HG02840 (cell line): ENCODE data around the gene PLCB1.

Experiments used
- ATAC-seq: cut with Tn5 transposase; IDR thresholded peaks from one replicate; pipeline ENCODE4 v1.9.1; 2021; ENCODE audit warnings: mild to moderate bottlenecking, moderate library complexity, moderate number of reproducible peaks; ENCODE audit not compliant: unreplicated experiment, low FRiP score

Gene PLCB1

DNA sequence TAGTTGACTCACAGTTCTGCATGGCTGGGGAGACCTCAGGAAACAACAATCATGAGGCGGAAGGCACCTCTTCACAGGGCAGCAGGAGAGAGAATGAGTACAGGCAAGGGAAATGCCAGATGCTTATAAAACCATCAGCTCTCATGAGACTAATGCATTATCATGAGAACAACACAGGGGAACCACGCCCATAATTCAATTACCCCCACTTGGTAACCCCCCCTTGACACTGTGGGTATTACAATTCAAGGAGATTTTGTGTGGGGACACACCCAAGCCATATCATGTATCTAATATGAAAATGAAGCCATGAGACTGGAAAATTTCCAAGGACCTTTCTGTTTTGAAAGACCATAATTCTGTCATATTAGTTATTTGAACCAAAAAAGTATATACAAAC is 594.4 kb downstream of the PLCB1 start:
- ATAC-seq = no peak

DNA sequence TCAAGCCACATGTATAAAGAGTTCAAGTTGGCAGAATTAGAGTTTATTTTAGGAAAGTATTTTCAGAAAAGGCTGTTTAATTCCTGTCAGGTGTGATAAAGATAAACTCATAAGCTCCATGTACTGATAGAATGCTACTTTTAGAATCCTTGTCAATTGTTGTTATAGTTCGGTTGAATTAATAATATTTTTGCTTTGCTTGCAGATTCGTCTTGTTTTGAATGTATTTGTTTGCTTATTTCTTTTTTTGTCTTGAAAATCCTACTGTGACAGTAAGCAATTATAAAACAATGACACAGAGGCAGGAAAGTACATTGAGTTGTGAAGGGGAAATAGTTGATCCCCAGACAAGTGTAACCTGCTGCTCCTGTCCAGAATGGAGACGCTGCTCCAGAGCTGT is 602.9 kb downstream of the PLCB1 start:
- no peak for ATAC-seq

DNA sequence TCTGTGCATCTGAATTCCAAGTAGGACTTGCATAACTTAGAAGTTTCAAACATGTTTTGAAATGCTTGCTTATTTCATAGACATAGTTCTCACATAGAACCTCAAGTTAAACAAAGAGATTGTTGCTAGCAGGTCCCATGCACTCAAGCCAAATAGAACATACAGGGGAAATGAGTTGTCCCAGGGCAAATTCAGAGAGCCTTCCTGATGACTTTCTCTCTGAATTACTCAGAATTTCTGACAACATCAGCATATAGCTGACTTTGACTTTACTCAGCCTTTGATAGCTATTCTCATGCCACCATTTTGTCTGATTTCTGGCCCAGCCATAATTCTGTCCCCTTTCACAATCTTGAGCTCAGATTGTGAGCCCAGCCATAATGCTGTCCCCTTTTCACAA is 603.6 kb downstream of the PLCB1 start:
- no peak for ATAC-seq

DNA sequence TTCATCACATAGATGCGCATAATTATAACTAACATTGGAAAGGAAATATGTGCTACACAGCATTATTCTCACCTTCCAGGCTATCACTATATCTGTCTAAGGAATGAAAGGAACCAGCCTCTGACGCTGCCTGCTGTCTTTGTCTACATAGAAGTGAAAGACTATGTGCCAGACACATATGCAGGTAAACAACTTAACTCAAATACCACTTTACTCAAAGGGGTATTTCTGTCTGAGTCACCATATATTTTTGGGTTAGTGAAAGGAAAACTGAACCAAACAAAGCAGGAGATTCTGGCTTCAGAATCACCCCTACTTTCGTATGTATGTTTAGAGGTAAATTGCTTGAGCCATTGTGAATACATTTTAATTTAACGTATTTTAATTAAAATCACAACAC is 608.2 kb downstream of the PLCB1 start:
- no peak for ATAC-seq

DNA sequence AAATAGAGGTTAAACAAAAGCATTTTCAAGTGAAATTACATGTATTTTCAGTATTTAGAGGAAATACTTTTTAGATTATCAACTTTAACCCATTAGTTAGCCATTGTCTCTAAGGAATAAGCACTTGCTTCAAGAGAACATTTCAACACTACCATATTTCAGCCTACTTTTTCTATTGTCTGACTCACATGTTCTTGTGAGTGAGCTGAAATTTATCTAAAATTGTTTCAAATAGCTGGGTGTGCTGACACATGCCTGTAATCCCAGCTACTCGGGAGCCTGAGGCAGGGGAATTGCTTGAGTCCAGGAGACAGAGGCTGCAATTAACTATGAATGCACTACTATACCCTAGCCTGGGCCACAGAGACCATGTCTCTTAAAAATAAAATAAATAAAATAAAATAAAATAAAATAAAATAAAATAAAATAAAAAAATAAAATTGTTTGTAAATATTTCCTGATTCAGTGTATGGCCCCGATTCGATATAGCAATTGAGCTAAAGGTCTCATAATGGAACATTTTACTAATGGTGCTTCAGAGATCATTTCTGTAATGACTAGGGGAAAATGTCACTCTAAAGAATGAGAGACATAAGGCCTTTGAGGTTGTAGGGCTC is 612.3 kb downstream of the PLCB1 start:
- ATAC-seq = no peak

DNA sequence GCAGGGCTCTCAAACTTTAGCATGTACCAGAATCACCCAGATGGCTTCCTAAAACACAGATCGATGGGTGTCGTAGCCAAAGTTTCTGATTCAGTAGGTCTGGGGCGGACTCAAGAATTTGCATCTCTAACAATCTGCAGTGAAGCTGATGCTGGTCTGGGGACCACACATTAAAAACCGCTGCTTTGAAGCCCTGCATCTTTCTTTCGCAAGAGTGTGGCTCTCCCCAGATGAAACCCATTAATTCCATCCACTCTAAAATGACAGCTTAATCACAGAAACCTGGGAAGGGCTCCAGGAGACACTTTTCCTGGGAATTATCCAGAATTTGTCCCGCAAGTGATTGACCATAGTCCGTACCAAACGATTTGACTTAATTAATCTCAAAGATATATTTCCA is 617.0 kb downstream of the PLCB1 start:
- ATAC-seq = no peak

DNA sequence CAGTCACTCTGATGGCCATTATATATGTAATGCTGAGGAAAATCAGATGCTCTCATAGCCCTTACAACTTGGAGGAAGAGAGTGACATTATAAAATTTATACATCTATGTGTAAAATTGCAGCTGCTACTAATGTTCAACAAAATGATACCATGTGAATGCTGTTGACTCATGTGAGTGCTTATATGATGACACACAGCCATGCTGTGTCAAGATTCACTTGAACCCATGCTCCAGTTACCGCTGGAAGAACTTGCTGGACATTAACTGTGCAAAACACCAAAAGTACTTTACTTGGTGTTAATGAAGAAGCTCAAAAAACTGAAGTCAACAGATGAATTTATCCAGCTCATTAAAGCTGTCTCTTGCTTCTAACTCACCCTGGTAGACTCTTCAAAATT is 617.9 kb downstream of the PLCB1 start:
- ATAC-seq = no peak

DNA sequence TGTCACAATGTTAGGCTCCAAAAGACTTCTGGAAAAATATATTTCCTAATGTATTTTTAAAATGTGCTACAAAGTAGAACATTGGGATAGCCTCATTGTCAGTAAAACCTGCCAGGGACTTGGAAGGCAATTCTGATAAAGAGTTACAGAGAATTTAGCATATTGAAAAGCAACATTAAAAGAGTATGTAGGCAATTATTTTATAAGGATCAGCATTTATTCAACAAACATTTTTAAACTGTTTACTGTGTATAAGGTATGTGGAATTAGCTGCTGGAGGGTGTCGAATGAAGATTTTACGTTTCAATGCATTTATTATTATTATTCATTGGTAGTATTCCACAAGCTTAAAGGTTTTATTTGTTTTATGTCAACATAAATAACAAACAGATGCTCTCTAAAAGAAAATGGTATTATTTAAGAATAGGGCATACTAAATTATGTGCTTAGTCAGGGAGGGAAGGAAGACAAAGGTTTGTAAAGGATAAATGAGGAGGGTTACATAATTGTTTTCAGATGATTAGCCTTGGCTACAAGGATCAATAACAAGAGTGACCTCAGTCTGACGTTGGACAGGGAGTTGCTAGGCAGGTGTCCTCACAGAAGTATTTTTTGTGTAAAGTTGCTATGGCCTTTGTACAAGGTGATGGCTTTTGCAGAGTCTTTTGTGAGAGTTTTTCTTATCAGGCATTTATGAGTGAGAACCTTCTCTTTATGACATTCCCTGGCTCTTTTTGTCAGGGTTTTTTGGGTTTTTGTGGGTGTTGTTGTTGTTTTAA is 623.5 kb downstream of the PLCB1 start:
- ATAC-seq = no peak

DNA sequence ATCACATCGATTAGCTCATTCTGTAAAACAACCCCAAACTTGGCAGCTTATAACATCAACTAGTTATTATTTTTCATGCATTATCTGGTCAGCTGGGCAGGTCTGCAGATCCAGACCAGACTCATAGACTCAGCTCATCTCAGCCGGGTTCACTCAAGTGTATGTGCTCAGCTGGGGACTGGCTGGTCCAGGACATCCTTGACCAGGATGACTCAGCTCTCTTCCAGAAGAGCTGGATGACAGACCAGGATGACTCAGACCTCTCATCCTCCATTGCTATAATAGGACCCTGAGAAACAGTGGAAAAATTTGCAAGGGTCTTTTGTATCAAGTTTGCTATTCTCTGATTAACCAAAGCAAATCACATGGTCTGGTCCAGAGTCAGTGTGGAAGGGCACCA is 624.3 kb downstream of the PLCB1 start:
- ATAC-seq = no peak

DNA sequence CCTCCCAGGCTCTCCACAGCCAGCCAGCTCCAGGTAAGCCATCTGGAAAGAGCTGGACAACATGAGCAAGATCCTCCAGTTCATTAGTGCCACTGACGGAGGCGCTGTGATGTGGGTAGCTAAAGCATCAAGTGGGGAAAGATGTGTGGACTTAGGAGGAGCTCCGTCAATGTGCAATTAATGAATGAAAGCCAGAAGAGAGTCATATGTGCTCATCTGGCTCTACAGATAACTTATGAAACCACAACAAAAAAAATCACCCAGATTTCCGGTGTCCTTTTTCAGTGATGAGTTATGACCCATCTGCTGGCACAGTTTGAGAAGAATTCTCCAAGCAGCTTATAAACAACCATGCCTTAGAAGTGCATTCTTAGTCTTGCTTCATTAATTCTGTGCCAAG is 625.1 kb downstream of the PLCB1 start:
- ATAC-seq = no peak

DNA sequence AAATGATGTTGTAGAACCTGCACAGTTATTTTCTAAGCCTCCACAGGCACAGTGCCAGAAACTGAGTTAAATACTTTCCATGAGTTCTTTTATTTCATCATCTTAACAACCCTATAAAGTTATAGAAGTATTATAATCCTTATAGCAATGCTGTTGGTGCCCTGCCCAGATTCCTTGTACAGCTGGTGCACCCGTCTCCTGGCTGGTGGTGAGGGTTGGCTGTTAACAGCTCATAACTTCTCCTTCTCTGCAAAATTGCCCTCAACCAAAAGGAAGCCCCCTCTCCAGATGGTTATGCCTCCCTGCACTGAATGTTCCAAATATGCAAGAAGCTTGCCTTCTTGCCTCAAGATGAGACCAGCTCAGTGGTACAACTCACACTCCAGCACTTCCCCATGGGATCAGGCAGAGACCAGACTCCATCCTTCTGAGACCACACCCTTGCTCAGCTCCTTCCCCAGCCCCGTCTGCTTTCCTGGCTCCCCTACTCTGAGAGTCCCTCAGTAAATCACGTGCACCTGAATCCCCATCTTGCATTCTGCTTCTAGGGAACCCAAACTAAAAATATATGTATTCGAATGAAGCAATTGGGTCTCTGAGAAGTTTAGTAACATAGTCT is 632.4 kb downstream of the PLCB1 start:
- no peak for ATAC-seq

DNA sequence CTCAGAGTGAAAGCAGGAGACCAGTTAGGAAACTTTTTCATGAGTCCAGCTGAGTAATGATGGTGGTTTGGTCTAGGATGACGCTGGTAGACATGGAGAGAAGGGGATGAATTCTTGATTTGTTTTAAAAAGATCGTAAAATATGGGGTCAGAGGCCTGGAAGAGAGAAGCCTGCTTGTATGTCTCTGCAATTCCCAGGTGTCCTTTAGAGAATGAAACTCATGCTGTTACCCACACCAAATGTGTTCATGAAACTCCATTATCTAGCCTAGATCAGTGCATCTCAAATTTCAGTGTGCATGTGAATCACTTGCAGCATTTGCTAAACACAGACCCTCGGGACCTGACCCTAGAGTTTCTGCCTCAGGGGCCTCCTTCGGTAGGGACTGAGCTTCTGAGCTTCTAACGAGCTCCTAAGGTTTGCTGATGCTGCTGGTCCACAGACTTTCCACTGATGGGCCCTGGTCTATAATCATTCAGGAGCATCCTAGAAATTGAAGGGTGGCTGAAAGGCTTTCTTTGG is 634.9 kb downstream of the PLCB1 start:
- ATAC-seq = no peak

DNA sequence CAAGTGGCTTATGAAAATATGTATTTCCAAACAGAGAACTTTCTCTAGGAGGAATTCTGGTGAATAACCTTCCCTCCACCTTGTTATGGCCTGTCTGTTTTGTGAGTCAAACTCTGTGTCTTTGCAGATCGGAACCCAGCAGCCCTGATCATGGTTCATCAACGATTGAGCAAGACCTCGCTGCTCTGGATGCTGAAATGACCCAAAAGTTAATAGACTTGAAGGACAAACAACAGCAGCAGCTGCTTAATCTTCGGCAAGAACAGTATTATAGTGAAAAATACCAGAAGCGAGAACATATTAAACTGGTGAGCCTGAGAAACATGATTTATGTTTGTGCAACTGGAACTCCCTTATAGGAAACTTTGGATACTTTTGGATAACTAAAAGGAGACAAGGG is 642.3 kb downstream of the PLCB1 start:
- ATAC-seq = no peak

DNA sequence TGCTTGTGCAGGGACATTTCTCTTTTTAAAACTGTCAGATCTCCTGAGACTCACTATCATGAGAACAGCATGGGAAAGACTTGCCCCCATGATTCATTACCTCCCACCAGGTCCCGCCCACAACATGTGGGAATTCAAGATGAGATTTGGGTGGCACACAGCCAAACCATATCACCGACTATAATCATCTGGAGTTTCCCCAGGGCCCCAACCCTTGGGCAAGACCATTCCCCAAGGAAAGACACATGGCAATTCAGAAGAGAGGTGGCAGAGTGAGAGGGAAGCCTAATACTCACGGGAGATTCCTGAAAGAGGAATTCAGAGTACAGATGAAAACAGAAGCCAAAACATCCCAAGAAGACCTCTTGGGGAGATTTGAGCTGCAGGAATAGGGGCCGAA is 645.8 kb downstream of the PLCB1 start:
- ATAC-seq = no peak

DNA sequence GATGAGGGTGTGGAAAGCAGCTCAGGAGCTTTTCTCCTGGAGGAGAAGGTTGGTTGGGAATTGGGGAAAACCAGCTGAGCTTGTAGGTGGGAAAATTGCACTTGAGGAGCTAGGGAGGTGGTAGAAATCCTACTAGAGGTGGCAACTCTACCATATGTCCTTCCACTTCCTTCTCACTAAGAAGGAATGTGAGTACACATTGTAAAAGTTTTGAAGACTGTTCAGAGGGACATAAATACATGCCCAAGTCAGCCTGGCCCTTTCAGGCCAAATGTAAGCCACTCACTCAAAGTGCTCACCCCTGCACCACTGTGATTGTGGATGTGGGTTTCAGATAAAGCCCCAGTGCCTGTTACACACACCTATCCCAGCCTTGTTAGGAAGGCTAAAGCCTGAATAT is 646.3 kb downstream of the PLCB1 start:
- ATAC-seq = no peak

DNA sequence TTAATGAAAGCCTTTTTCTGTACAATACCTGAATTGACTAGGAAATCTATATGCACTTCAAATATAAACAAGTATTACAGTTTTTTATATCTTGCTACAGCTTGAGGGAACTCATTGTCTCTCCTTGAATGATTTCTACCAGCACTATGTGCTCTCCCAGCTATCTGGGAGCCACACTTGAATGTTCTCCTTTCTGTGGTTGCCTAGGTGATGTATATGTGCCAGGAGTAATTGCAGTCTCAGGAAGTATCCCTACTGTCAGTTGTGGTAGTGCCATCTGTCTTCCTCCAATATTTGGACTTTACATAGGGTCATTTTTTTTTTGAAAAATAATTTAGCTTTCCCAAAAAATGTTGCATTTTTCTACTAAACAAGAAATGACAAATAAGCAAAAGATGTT is 648.8 kb downstream of the PLCB1 start:
- ATAC-seq = no peak

DNA sequence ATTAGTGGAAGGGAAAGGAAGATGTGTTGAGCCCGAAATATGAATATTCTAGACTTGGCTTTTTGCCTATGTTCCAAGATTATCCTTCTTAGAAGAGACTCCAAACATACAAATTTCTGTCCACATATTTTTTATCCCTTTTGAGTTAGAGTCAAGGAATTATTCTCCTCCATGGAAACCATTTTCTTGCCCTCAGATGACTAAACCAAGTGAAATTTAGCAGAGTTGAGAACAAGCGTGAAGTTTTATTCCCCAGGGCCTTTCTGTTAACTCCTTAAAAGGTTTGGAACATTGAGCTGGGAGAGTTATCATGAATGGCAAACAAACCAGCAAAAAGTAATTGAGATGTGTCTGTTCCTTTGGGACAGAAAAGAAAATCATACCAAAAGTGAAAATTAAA is 650.7 kb downstream of the PLCB1 start:
- no peak for ATAC-seq

DNA sequence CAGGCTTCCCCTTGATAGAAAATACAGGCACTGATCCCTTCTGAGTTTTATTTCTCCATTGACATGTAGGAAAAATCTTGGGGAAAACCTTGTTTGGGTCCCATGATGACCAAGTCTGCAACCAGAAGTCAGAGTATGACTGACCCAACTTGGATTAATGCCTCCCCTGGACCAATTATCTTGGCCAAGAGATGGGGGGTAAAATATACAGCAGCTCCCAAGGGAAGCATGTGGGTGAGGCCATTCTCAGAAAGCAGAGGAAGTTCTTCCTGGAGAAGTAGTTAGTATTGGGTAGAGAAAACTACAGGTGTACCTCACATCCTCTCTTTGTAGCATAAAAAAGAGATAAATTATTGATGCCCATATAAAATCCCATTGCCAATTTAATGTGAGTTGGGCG is 651.7 kb downstream of the PLCB1 start:
- ATAC-seq = no peak

DNA sequence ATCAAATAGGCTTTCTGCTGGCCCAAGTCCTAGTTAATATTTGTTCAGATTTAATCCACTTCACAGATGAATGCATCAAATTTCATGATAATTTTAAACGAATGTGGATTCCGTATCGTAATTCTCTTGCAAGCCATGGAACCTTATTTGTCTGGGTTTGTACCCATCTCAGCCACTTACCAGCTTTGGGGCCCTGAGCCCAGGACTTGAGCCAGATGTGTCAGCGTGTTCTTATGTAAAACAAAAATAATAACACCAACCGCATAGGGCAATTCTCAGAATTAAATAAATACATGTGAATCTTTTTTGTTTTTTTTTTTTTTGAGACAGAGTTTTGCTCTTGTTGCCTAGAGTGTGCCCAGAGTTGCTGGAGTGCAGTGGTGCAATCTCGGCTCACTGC is 654.3 kb downstream of the PLCB1 start:
- ATAC-seq = no peak

DNA sequence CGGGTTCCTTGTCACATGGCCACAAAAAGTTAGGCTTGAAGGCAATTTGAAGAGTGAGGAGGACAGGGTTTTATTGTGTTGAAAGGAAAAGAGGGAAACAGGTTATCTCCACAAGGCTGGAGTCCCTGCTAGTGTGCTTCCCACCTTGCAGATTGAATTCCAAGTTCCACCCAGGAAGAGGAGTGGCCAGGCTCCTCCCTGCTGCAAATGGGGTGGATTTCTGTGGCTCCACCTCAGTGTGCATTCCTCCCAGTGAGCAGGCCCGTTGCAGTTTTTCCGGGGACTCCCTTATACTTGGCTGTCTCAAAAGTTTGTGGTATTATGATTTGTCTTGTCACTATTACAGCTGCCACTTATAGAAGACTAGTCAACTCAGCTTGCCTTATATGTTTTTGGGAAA is 655.0 kb downstream of the PLCB1 start:
- ATAC-seq = no peak

DNA sequence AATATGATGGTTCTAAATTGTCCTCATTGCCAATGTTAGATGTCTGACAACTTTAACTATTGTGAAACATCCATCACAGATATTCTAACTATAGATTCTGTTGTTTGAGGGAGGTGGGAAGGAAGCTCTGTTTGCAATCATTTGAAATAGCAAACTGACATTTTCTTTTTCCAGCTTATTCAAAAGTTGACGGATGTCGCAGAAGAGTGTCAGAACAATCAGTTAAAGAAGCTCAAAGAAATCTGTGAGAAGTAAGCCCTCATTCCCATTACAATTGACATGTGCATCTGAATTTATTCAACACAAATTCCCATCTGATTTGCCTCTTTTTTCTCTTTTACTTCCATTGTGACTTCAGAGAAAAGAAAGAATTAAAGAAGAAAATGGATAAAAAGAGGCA is 656.2 kb downstream of the PLCB1 start:
- no peak for ATAC-seq

DNA sequence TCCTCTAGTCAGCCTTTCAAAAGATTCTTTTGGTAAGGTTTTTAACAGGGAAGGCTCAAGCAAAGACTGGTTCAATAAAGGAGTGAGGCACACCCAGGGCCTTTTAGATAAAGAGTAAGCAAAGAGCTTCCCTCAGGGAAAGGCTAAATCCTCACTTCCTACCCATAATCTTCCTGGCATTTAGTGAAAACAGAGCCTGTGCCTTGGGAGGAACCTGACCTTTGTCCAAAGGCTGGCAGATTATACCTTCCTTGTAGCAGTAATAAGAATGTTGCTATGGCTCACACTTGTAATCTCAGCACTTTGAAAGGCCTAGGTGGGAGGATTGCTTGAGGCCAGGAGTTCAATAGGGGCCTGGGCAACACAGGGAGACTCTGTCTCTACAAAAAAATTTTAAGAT is 656.8 kb downstream of the PLCB1 start:
- no peak for ATAC-seq
